PC-3 (cell line): ENCODE results near the gene B4GALT3. TPM values are rescaled to one million over a fixed set of nuclear protein-coding genes. Genes with fewer than 3 reads are reported as not detected.

ENCODE experiments used
- ATAC-seq: fragments of 200-7000 bp; cut with Tn5 transposase; 2 replicates; pipeline ENCODE4 v1.9.1; 2020; ENCODE audit warnings: mild to moderate bottlenecking, moderate library complexity
- BruUV-seq: library from RNA; stranded (reverse); fragments of 400-500 nt; replicated peaks from 2 replicates; lab custom pipeline; 2021; lab: Mats Ljungman, UMichigan
- CTCF ChIA-PET: fragments of 300-600 bp; sonication (Branson Sonifier 250); formaldehyde crosslinking; loops from one replicate; lab custom pipeline; 2022; ENCODE audit warnings: antibody characterized with exemption; lab: Charles Lee
- POLR2A ChIA-PET: fragments of 300-600 bp; sonication (Branson Sonifier 250); formaldehyde crosslinking; loops from one replicate; lab custom pipeline; 2022; ENCODE audit warnings: antibody characterized with exemption; ENCODE audit not compliant: unreplicated experiment; lab: Charles Lee
- DNase-seq: peaks from one replicate; pipeline ENCODE4 v3.0.0-alpha.2; 2015
- H2AFZ ChIP-seq: fragments of 300-600 bp; sonication (generic); 2 replicates; pipeline ENCODE4 v1.6.0; 2016; ENCODE audit warnings: antibody characterized with exemption, low read length
- H3F3A ChIP-seq: fragments of 300-600 bp; sonication (generic); one replicate; pipeline ENCODE4 v1.6.0; 2017; ENCODE audit warnings: antibody characterized with exemption, low read length, control low read depth, mild to moderate bottlenecking; ENCODE audit not compliant: unreplicated experiment
- H3K27ac ChIP-seq: fragments of 300-600 bp; sonication (generic); 2 replicates; pipeline ENCODE4 v1.5.1; 2016; ENCODE audit warnings: mild to moderate bottlenecking, low read length
- H3K27me3 ChIP-seq: fragments of 300-600 bp; sonication (generic); 2 replicates; pipeline ENCODE4 v1.6.1; 2016; ENCODE audit warnings: low read length, mixed read lengths
- H3K36me3 ChIP-seq: fragments of 300-600 bp; sonication (generic); 2 replicates; pipeline ENCODE4 v1.6.1; 2016; ENCODE audit warnings: low read depth, mixed run types, low read length, mixed read lengths
- H3K4me1 ChIP-seq: fragments of 300-600 bp; sonication (generic); 2 replicates; pipeline ENCODE4 v1.5.1; 2016; ENCODE audit warnings: low read length; ENCODE audit not compliant: insufficient read depth
- H3K4me2 ChIP-seq: fragments of 300-600 bp; sonication (generic); 2 replicates; pipeline ENCODE4 v1.6.0; 2016; ENCODE audit warnings: low read length
- H3K4me3 ChIP-seq: fragments of 300-600 bp; sonication (generic); 2 replicates; pipeline ENCODE4 v1.5.1; 2016; ENCODE audit warnings: mild to moderate bottlenecking, low read length, mixed read lengths
- H3K79me2 ChIP-seq: fragments of 300-600 bp; sonication (generic); 2 replicates; pipeline ENCODE4 v1.6.1; 2017; ENCODE audit warnings: low read length, mixed read lengths
- H3K9ac ChIP-seq: fragments of 300-600 bp; sonication (generic); 2 replicates; pipeline ENCODE4 v1.6.0; 2016; ENCODE audit warnings: mild to moderate bottlenecking, low read length
- H3K9me2 ChIP-seq: fragments of 300-600 bp; sonication (generic); replicated peaks from 2 replicates; pipeline ENCODE4 v1.6.1; 2016; ENCODE audit warnings: mixed run types, low read length, mixed read lengths
- H3K9me3 ChIP-seq: fragments of 300-600 bp; sonication (generic); 2 replicates; pipeline ENCODE4 v1.6.1; 2016; ENCODE audit warnings: low read length, mixed read lengths
- H4K20me1 ChIP-seq: fragments of 300-600 bp; sonication (generic); 2 replicates; pipeline ENCODE4 v1.6.1; 2016; ENCODE audit warnings: low read length, mixed read lengths
- EZH2 ChIP-seq: fragments of 300-600 bp; sonication (generic); IDR thresholded peaks from one replicate; pipeline ENCODE4 v1.6.1; 2017; ENCODE audit warnings: antibody characterized with exemption, mild to moderate bottlenecking, low read length; ENCODE audit not compliant: unreplicated experiment
- EZH2phosphoT487 ChIP-seq: fragments of 300-600 bp; sonication (generic); IDR thresholded peaks from 2 replicates; pipeline ENCODE4 v1.6.1; 2018; ENCODE audit warnings: mild to moderate bottlenecking, antibody characterized with exemption, low read length, borderline replicate concordance
- intact Hi-C: fragments of 100-400 bp; cut with micrococcal nuclease; formaldehyde crosslinking; loops from 2 replicates; pipeline ENCODE4 v1.9.0; 2023
- total RNA-seq: library from RNA; depleted of rRNA; stranded (reverse); fragments of >200 nt; gene quantifications from 2 replicates; pipeline ENCODE4 v1.2.3, GENCODE V29; 2014
- TF ChIP-seq, protein P1 (sequence below): fragments of 300-600 bp; sonication (generic); conservative IDR thresholded peaks from 2 replicates; pipeline ENCODE4 v1.5.1; 2017; ENCODE audit warnings: antibody characterized with exemption, low read depth, mild to moderate bottlenecking, low read length

The B4GALT3 gene
- total RNA-seq, 1 experiment from 2014 or later, result 85.4 TPM

- DNase-seq, result no peak
- ChIA-PET CTCF (no interaction called here), POLR2A (no interaction called here)
- Histone ChIP-seq H3K9me2 (no peaks in the 10 kb centered on the region), H3F3A (peaks cover under 1% of the 10 kb centered on the region), H3K9me3 (no peaks in the 10 kb centered on the region), H3K9ac (no peak overlapping the region), H3K27ac (no peak overlapping the region), H3K79me2 (no peaks in the 10 kb centered on the region), H3K27me3 (no peaks in the 10 kb centered on the region), H3K4me2 (no peak overlapping the region), H3K36me3 (peaks cover 51% of the 10 kb centered on the region), H3K4me3 (no peak overlapping the region), H3K4me1 (no peaks in the 10 kb centered on the region), H4K20me1 (no peaks in the 10 kb centered on the region), H2AFZ (no peak overlapping the region)
- intact Hi-C loops, result no loop called here
- TF ChIP-seq EZH2phosphoT487 (no peak), EZH2 (no peak)
- TF ChIP-seq, protein P1, sequence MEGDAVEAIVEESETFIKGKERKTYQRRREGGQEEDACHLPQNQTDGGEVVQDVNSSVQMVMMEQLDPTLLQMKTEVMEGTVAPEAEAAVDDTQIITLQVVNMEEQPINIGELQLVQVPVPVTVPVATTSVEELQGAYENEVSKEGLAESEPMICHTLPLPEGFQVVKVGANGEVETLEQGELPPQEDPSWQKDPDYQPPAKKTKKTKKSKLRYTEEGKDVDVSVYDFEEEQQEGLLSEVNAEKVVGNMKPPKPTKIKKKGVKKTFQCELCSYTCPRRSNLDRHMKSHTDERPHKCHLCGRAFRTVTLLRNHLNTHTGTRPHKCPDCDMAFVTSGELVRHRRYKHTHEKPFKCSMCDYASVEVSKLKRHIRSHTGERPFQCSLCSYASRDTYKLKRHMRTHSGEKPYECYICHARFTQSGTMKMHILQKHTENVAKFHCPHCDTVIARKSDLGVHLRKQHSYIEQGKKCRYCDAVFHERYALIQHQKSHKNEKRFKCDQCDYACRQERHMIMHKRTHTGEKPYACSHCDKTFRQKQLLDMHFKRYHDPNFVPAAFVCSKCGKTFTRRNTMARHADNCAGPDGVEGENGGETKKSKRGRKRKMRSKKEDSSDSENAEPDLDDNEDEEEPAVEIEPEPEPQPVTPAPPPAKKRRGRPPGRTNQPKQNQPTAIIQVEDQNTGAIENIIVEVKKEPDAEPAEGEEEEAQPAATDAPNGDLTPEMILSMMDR, result no peak
- no peak for ATAC-seq
- no TSS peak for BruUV-seq
Observed at GRCh38 chr1:161214369-161214768, 37.1 kb upstream of the B4GALT3 start.

DNA sequence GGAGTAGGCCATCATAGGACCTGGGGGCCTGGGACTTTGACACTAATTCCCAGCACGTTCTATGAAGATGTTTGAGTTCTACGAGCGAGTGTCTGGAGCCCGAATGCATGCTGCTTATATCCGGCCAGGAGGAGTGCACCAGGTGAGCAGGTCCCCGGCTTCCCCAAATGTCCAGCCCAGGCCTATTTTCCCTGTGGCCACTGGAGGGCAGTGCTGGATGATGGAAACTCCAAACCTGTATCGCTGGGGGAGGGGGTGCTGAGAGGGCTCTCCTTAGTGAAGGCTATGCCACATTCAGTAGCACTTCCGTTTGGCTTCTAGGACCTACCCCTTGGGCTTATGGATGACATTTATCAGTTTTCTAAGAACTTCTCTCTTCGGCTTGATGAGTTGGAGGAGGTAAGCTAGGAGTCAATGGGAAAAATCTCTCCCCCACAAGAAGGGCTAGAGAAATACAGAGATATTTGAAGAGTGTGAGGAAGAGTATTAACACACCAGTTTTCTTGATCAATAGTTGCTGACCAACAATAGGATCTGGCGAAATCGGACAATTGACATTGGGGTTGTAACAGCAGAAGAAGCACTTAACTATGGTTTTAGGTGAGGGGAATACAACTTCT, 32.6 kb upstream of the B4GALT3 start:
- intact Hi-C loops, result loop anchor here (1.0 to 5.0 kb wide), 2 partner anchors 15 to 162 kb away; no protein-coding TSS in a partner anchor
- no peak overlapping the region for H3K9ac ChIP-seq
- H4K20me1 ChIP-seq, result no peaks in the 10 kb centered on the region
- peak; percentile 96 for ATAC-seq
- H2AFZ ChIP-seq, result 0 out of 2 replicates have a peak overlapping the region, but pooled peaks have one; percentile 20
- no peaks in the 10 kb centered on the region for H3K4me1 ChIP-seq
- DNase-seq, result peak; percentile 92
- H3K36me3 ChIP-seq, result peaks cover 68% of the 10 kb centered on the region
- no peak overlapping the region for H3K27ac ChIP-seq
- no peaks in the 10 kb centered on the region for H3K27me3 ChIP-seq
- TSS peak; percentile 4 for BruUV-seq
- CTCF ChIA-PET, result no interaction called here
- POLR2A ChIA-PET, result no interaction called here
- H3K4me2 ChIP-seq, result no peak overlapping the region
- H3K79me2 ChIP-seq, result peaks cover 4% of the 10 kb centered on the region; the same call in 1 of the 2 replicates
- no peaks in the 10 kb centered on the region for H3K9me3 ChIP-seq
- no peak for TF ChIP-seq EZH2phosphoT487
- TF ChIP-seq, protein P1, result peak; percentile 98
- H3K4me3 ChIP-seq, result no peak overlapping the region
- peaks cover 3% of the 10 kb centered on the region for H3F3A ChIP-seq
- no peaks in the 10 kb centered on the region for H3K9me2 ChIP-seq

DNA sequence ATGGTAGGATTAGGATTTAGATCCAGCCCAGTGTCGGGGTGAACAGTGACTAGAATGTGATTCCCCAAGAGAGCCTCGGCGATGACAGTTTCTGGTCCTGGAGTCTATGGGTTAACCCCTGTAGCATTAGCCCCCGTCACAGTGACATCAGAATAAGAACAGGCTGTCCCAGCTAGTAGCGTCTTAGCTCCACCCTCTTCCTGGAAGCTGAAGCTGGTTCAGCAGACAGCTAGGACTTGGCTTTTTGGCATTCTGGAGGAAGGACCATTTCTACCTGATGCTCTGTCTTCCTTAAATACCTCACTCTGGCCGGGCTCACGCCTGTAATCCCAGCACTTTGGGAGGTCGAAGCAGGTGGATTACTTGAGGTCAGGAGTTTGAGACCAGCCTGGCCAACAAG, 29.9 kb upstream of the B4GALT3 start:
- peaks cover 7% of the 10 kb centered on the region; the same call in 1 of the 2 replicates for H3K4me1 ChIP-seq
- no TSS peak for BruUV-seq
- H3K36me3 ChIP-seq, result peaks cover 54% of the 10 kb centered on the region
- H3F3A ChIP-seq, result peaks cover 3% of the 10 kb centered on the region
- ATAC-seq (no peak), DNase-seq (no peak)
- H2AFZ ChIP-seq, result no peak overlapping the region
- no peaks in the 10 kb centered on the region for H3K27me3 ChIP-seq
- TF ChIP-seq, protein P1, result no peak
- TF ChIP-seq EZH2phosphoT487 (no peak), EZH2 (no peak)
- H3K4me3 ChIP-seq, result no peak overlapping the region
- POLR2A ChIA-PET, result no interaction called here
- H4K20me1 ChIP-seq, result no peaks in the 10 kb centered on the region
- H3K9me2 ChIP-seq, result no peaks in the 10 kb centered on the region
- no peak overlapping the region for H3K9ac ChIP-seq
- no peak overlapping the region for H3K4me2 ChIP-seq
- H3K79me2 ChIP-seq, result peaks cover 29% of the 10 kb centered on the region
- H3K9me3 ChIP-seq, result no peaks in the 10 kb centered on the region
- intact Hi-C loops, result loop anchor here (5.0 kb wide), 1 partner anchor 165 kb away; no protein-coding TSS in a partner anchor
- no peak overlapping the region for H3K27ac ChIP-seq
- CTCF ChIA-PET, result interaction anchor here (1.5 kb wide), 1 partner anchor 10 kb away, joined by 3 read pairs; no protein-coding TSS in a partner anchor
